ENCODE results near the gene CCL20. TPM values are rescaled to one million over a fixed set of nuclear protein-coding genes. Genes with fewer than 3 reads are reported as not detected.

CCL20 gene
- total and polyA plus RNA-seq, 2 of the 13 experiments (the other 11 are each of a cell fraction or from before 2014, with no cell fraction given): 223 to 903 TPM

GRCh38 chr2:227793148-227793712 lies 20.4 kb upstream of the CCL20 start (continued):
- TF ChIP-seq ZNF644 (CRISPR knock-in tag; IDR thresholded peaks at IDR 0.05; ENCODE audit: low read depth): peak; percentile 79
- TF ChIP-seq, protein P1, sequence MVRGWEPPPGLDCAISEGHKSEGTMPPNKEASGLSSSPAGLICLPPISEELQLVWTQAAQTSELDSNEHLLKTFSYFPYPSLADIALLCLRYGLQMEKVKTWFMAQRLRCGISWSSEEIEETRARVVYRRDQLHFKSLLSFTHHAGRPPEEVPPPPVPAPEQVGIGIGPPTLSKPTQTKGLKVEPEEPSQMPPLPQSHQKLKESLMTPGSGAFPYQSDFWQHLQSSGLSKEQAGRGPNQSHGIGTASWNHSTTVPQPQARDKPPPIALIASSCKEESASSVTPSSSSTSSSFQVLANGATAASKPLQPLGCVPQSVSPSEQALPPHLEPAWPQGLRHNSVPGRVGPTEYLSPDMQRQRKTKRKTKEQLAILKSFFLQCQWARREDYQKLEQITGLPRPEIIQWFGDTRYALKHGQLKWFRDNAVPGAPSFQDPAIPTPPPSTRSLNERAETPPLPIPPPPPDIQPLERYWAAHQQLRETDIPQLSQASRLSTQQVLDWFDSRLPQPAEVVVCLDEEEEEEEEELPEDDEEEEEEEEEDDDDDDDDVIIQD (CRISPR knock-in tag; IDR thresholded peaks at IDR 0.05; ENCODE audit: low read depth): peak; percentile 66; the same call in 1 of the 2 replicates
- TF ChIP-seq MIXL1 (CRISPR knock-in tag; IDR thresholded peaks at IDR 0.05): 0 out of 2 replicates have a peak, but pooled peaks have one; percentile 36
- TF ChIP-seq ELF3 (CRISPR knock-in tag; IDR thresholded peaks at IDR 0.05): 0 out of 2 replicates have a peak, but pooled peaks have one; percentile 30
- TF ChIP-seq SNRNP70 (IDR thresholded peaks at IDR 0.05; ENCODE audit: low read depth, low read length): no peak
- TF ChIP-seq SOX13 (IDR thresholded peaks at IDR 0.05): no peak
- peak in 1 of 2 experiments; percentile 38; a peak in 1 of 4 replicates for TF ChIP-seq SOX13 (CRISPR knock-in tag; conservative IDR thresholded peaks at IDR 0.05 in 1 of 2, IDR thresholded peaks at IDR 0.05 in 1 of 2)
- no peak for TF ChIP-seq ZNF44 (CRISPR knock-in tag; IDR thresholded peaks at IDR 0.05)
- TF ChIP-seq ZNF883 (CRISPR knock-in tag; IDR thresholded peaks at IDR 0.05; ENCODE audit: not compliant biosample characterization): no peak
- TF ChIP-seq SOX5 (CRISPR knock-in tag; IDR thresholded peaks at IDR 0.05; ENCODE audit: borderline replicate concordance): no peak; the same call in 1 of the 2 replicates
- TF ChIP-seq GATAD1 (CRISPR knock-in tag; IDR thresholded peaks at IDR 0.05): 0 out of 2 replicates have a peak, but pooled peaks have one; percentile 9
- no peak for TF ChIP-seq KDM1A (CRISPR knock-in tag; IDR thresholded peaks at IDR 0.05)
- peak; percentile 38; the same call in 1 of the 2 replicates for TF ChIP-seq MAFF (IDR thresholded peaks at IDR 0.05; ENCODE audit: low read depth, low read length)
- no peak for TF ChIP-seq ZNF276 (CRISPR knock-in tag; IDR thresholded peaks at IDR 0.05; ENCODE audit: low read depth)
- TF ChIP-seq ZNF670 (CRISPR knock-in tag; IDR thresholded peaks at IDR 0.05; ENCODE audit: borderline replicate concordance): no peak
- TF ChIP-seq THYN1 (CRISPR knock-in tag; IDR thresholded peaks at IDR 0.05; ENCODE audit: borderline replicate concordance, low read depth): no peak
- TF ChIP-seq ZNF317 (CRISPR knock-in tag; IDR thresholded peaks at IDR 0.05): no peak
- TF ChIP-seq ZFP1 (CRISPR knock-in tag; IDR thresholded peaks at IDR 0.05): no peak
- TF ChIP-seq KLF6 (CRISPR knock-in tag; IDR thresholded peaks at IDR 0.05): no peak
- no peak for TF ChIP-seq MBNL3 (CRISPR knock-in tag; conservative IDR thresholded peaks at IDR 0.05)
- no peak for TF ChIP-seq ARNTL (CRISPR knock-in tag; IDR thresholded peaks at IDR 0.05)
- TF ChIP-seq, protein P2, sequence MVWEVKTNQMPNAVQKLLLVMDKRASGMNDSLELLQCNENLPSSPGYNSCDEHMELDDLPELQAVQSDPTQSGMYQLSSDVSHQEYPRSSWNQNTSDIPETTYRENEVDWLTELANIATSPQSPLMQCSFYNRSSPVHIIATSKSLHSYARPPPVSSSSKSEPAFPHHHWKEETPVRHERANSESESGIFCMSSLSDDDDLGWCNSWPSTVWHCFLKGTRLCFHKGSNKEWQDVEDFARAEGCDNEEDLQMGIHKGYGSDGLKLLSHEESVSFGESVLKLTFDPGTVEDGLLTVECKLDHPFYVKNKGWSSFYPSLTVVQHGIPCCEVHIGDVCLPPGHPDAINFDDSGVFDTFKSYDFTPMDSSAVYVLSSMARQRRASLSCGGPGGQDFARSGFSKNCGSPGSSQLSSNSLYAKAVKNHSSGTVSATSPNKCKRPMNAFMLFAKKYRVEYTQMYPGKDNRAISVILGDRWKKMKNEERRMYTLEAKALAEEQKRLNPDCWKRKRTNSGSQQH (CRISPR knock-in tag; IDR thresholded peaks at IDR 0.05; ENCODE audit: low read depth): no peak
- TF ChIP-seq KDM4B (CRISPR knock-in tag; IDR thresholded peaks at IDR 0.05): no peak
- no peak for TF ChIP-seq HNRNPL (IDR thresholded peaks at IDR 0.05; ENCODE audit: low read depth, low read length)
- no peak for TF ChIP-seq MTA3 (CRISPR knock-in tag; IDR thresholded peaks at IDR 0.05)
- 0 out of 2 replicates have a peak, but pooled peaks have one; percentile 27 for TF ChIP-seq NFKBIZ (CRISPR knock-in tag; IDR thresholded peaks at IDR 0.05)
- TF ChIP-seq FOSL2 (CRISPR knock-in tag; IDR thresholded peaks at IDR 0.05): peak; percentile 79
- no peak for TF ChIP-seq SRSF9 (IDR thresholded peaks at IDR 0.05; ENCODE audit: borderline replicate concordance, insufficient read depth, low read depth, low read length, poor library complexity, severe bottlenecking)
